ENCODE measurements around the gene KCNK3.

DNA sequence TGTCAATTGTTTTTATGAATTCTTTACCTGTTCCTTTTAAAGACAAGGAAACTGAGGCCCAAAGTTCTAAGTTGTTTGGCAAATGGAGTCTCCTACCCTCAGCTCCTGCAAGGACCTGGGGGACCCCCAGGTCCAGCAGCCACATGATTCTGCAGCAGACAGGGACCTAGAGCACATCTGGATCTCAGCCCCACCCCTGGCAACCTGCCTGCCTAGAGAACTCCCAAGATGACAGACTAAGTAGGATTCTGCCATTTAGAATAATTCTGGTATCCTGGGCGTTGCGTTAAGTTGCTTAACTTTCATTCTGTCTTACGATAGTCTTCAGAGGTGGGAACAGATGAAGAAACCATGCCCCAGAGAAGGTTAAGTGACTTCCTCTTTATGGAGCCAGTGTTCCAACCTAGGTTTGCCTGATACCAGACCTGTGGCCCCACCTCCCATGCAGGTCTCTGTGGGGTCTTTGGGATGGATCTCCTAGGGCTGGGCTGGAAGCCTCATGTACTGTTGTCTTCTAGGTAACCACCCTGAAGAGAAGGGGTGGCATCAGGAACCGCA, 87.8 kb downstream of the KCNK3 start:
- TF ChIP-seq, protein P1, sequence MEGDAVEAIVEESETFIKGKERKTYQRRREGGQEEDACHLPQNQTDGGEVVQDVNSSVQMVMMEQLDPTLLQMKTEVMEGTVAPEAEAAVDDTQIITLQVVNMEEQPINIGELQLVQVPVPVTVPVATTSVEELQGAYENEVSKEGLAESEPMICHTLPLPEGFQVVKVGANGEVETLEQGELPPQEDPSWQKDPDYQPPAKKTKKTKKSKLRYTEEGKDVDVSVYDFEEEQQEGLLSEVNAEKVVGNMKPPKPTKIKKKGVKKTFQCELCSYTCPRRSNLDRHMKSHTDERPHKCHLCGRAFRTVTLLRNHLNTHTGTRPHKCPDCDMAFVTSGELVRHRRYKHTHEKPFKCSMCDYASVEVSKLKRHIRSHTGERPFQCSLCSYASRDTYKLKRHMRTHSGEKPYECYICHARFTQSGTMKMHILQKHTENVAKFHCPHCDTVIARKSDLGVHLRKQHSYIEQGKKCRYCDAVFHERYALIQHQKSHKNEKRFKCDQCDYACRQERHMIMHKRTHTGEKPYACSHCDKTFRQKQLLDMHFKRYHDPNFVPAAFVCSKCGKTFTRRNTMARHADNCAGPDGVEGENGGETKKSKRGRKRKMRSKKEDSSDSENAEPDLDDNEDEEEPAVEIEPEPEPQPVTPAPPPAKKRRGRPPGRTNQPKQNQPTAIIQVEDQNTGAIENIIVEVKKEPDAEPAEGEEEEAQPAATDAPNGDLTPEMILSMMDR (IDR thresholded peaks at IDR 0.05; ENCODE audit: low read length) = no peak
- TF ChIP-seq EZH2 (optimal IDR thresholded peaks at IDR 0.05; ENCODE audit: low read depth, low read length) = no peak
